Transverse colon (tissue), 4 donors: ENCODE measurements around the gene LAPTM4A.

Source experiments
- EP300 ChIP-seq: sonication (generic); formaldehyde crosslinking; IDR thresholded peaks from one replicate; pipeline ENCODE4 v1.6.1; 2017; ENCODE audit warnings: antibody characterized with exemption, low read depth
- POLR2A ChIP-seq: fragments of 450-650 bp; IDR thresholded peaks from one replicate; pipeline ENCODE4 v1.6.1; 2016; ENCODE audit warnings: antibody characterized with exemption, mild to moderate bottlenecking, moderate library complexity
- POLR2AphosphoS5 ChIP-seq, 3 donors: sonication (generic); formaldehyde crosslinking; IDR thresholded peaks; one replicate each; pipeline ENCODE4 v1.6.1; 2016; ENCODE audit warnings: antibody characterized with exemption in 3 of 3
- TF ChIP-seq, protein P1 (sequence below), 5 experiments: fragments of 200-600 bp in 3 of 5; fragments of 450-650 bp in 2 of 5; sonication (generic) in 3 of 5; IDR thresholded peaks; 1 replicate in 2 of 5; 2 replicates in 3 of 5; pipeline ENCODE4 v1.5.1; 2016 to 2017; ENCODE audit warnings: antibody characterized with exemption in 5 of 5, inconsistent platforms in 3 of 5, mild to moderate bottlenecking in 2 of 5, moderate library complexity in 1 of 5

DNA sequence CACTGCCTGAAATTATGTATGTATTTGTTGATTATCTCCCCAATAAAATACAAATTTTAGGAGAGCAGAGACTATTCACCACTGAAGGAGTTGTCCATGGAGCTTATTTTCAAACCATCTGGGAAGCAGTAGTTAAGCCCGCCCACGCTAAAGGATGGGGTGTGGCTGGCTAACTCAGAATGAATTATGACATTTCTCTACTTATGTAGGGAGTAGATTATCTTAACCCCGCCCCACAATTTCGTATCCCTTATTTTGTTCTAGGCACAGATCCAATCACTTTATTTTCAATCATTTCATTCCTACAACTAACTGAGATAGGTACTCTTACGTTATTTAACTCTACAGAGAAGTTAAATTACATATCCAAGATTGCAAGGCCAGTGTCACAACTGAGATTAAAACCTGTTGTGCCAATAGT, 1.4 kb upstream of the LAPTM4A start:
- TF ChIP-seq, protein P1, sequence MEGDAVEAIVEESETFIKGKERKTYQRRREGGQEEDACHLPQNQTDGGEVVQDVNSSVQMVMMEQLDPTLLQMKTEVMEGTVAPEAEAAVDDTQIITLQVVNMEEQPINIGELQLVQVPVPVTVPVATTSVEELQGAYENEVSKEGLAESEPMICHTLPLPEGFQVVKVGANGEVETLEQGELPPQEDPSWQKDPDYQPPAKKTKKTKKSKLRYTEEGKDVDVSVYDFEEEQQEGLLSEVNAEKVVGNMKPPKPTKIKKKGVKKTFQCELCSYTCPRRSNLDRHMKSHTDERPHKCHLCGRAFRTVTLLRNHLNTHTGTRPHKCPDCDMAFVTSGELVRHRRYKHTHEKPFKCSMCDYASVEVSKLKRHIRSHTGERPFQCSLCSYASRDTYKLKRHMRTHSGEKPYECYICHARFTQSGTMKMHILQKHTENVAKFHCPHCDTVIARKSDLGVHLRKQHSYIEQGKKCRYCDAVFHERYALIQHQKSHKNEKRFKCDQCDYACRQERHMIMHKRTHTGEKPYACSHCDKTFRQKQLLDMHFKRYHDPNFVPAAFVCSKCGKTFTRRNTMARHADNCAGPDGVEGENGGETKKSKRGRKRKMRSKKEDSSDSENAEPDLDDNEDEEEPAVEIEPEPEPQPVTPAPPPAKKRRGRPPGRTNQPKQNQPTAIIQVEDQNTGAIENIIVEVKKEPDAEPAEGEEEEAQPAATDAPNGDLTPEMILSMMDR (IDR thresholded peaks at IDR 0.05) = no peak
- TF ChIP-seq POLR2AphosphoS5 (IDR thresholded peaks at IDR 0.05) = peak in 2 of 3 donors; percentile 39 to 50
- no peak for TF ChIP-seq POLR2A
- TF ChIP-seq EP300 = no peak
